Skeletal muscle satellite cell (primary cell): Measurements from ENCODE around the gene PTPN2.

ENCODE experiments used
- H3K27me3 ChIP-seq: 2 replicates; pipeline ENCODE4 v1.7.0; 2013; ENCODE audit warnings: low read length; ENCODE audit not compliant: control insufficient read depth, insufficient read depth
- H3K36me3 ChIP-seq: 2 replicates; pipeline ENCODE4 v1.7.0; 2013; ENCODE audit warnings: mild to moderate bottlenecking, control low read depth, low read length; ENCODE audit not compliant: insufficient read depth
- H3K4me1 ChIP-seq: 2 replicates; pipeline ENCODE4 v1.7.0; 2013; ENCODE audit warnings: low read length; ENCODE audit not compliant: control insufficient read depth, insufficient read depth
- H3K4me2 ChIP-seq: 2 replicates; pipeline ENCODE4 v1.7.0; 2013; ENCODE audit warnings: mild to moderate bottlenecking, low read length
- H3K4me3 ChIP-seq: 2 replicates; pipeline ENCODE4 v1.7.0; 2013; ENCODE audit warnings: low read length
- H3K9ac ChIP-seq: 2 replicates; pipeline ENCODE4 v1.7.0; 2013; ENCODE audit warnings: mild to moderate bottlenecking, low read depth, low read length, moderate library complexity
- H3K9me3 ChIP-seq: replicated peaks from 2 replicates; pipeline ENCODE4 v1.7.0; 2013; ENCODE audit warnings: mild to moderate bottlenecking, control low read depth, low read length

Gene PTPN2

DNA sequence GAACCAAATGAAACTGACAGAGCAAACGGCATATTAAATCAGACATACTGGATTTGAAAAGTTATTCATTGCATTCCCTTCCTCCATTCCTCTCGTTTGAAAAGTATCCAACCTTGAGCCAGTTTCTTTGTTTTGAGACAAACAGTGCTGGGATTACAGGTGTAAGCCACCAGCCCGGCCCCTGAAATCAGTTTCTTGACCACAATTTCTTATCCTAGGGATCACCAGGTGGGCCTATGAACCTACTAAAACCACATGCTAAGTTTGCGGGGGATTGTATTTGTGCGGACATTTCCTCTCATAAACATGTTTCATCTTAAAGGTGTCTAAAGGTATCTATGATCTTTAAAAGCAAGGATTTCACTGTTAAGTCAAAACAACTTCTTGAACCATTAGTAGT lies 11.6 kb downstream of the PTPN2 start:
- Histone ChIP-seq H3K36me3 (no peaks in the 10 kb centered on the region), H3K9ac (no peak overlapping the region), H3K9me3 (no peaks in the 10 kb centered on the region), H3K4me2 (no peak overlapping the region), H3K27me3 (no peaks in the 10 kb centered on the region), H3K4me1 (no peaks in the 10 kb centered on the region), H3K4me3 (no peak overlapping the region)

DNA sequence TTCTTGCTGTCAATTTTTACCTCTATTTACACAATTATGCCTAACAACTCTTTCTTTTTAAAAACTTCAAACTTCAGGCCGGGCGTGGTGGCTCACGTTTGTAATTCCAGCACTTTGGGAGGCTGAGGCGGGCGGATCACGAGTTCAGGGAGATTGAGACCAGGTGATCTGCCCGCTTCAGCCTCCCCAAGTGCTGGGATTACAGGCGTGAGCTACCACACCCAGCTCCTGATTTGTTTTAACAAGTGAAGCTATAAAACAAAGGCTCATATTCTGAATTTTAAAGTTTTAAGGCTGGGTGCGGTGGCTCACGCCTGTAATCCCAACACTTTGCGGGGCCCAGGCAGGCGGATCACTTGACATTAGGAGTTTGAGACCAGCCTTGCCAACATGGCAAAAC lies 15.5 kb downstream of the PTPN2 start:
- H3K4me2 ChIP-seq: no peak overlapping the region
- H3K4me3 ChIP-seq: no peak overlapping the region
- no peaks in the 10 kb centered on the region for H3K9me3 ChIP-seq
- H3K36me3 ChIP-seq: no peaks in the 10 kb centered on the region
- H3K9ac ChIP-seq: no peak overlapping the region
- no peaks in the 10 kb centered on the region for H3K4me1 ChIP-seq
- no peaks in the 10 kb centered on the region for H3K27me3 ChIP-seq

DNA sequence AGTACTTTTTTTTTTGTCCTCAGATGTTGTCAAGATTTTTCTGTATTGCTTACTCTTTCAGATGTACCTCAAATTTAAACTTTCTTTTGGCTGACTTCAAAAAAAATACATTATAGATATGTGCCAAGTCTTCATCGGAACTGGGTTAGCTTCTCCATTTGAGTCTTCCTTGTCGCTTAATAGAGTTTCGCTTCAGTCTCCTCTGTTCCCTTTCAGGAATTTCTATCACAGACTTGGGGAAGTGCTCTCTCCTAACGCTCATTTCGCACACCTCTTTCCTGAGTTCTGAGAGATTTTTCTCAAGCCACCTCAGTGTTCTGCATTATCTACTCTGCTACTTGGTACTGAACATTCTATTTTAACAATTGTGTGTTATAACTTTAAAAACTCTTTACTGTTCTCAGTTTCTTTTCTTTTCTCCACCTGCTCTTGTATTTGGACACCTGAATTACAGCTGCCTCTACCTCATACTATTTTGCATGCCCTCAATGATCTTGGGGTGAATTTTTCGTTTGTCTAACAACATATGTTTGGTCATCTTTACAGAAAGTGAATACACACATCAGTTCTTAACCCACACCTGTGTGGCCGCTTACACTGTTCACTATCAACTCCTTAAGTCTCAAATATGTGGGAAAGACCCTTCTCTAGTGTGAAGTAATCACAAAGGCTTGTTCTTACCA lies 16.5 kb downstream of the PTPN2 start:
- H3K4me1 ChIP-seq: no peaks in the 10 kb centered on the region
- H3K4me2 ChIP-seq: no peak overlapping the region
- no peak overlapping the region for H3K9ac ChIP-seq
- no peaks in the 10 kb centered on the region for H3K9me3 ChIP-seq
- no peaks in the 10 kb centered on the region for H3K27me3 ChIP-seq
- H3K36me3 ChIP-seq: no peaks in the 10 kb centered on the region
- no peak overlapping the region for H3K4me3 ChIP-seq

DNA sequence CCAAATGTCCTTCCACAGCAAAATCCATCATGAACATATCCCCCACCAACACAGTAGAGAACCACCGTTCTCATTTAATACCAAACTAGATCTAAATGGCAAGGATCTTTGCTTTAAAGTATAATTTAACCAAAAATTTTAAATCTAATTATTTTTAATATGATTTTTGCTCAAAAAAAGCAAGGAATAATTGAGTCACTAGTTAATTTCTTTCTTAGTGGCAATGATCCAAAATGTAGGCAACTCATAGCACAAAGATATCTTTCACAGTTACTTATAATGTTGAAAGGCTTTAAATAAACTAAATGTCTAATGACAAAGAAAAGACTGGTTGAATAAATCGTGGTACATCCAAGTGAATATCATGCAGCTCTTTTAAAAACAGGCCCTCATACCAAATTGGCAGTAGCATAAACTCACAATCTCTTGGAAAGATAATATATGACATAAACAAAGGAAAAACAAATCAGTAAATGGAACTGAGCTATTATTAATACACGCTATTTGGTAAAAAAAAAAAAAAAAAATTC lies 20.3 kb downstream of the PTPN2 start:
- Histone ChIP-seq H3K9me3 (no peaks in the 10 kb centered on the region), H3K36me3 (no peaks in the 10 kb centered on the region), H3K27me3 (no peaks in the 10 kb centered on the region), H3K9ac (no peak overlapping the region), H3K4me1 (no peaks in the 10 kb centered on the region), H3K4me2 (no peak overlapping the region), H3K4me3 (no peak overlapping the region)

DNA sequence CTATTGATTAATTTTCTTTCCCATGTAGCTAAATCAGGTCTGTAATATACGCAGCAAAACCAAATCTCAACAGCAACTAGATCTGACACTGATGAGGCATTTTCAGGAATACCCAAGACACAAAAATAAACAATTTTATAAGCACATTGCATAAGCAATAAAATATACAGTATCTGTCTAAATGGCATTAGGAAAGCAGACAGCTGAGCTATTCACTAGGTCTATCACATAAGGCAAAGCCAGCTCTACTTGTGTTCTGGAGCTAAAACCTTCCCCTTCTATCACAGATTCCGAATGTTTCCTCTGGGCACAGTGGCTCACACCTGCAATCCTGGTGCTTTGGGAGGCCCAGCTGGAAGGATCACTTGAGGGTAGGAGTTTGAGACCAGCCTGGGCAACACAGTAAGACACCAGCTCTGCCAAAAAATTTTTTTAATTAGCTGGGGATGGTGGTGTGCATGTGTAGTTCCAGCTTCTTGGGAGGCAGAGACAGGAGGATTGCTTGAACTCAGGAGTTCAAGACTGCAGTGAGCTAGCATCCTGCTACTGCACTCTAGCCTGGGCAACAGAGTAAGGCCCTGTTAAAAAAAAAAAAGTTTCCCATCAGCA lies 21.1 kb downstream of the PTPN2 start:
- Histone ChIP-seq H3K36me3 (no peaks in the 10 kb centered on the region), H3K4me3 (no peak overlapping the region), H3K4me2 (no peak overlapping the region), H3K27me3 (no peaks in the 10 kb centered on the region), H3K9me3 (no peaks in the 10 kb centered on the region), H3K9ac (no peak overlapping the region), H3K4me1 (no peaks in the 10 kb centered on the region)

DNA sequence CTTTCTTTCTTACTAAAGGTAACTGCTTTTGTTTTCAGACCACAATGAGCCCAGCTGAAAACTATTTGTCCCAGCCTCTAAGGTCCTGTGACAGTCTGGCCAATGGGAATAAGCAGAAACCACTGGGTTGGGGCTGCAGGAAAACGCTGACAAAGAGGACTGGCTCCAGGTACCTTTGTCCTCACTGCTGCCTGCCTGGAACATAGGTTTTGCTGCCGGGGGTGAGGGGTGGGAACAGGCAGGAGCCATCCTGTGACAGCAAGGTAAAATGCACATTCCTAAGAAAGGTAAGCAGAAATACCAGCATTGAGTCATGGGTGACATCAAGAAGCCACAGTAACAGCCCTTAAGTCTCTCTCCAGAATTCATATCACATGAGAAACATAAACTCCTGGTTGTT lies 21.6 kb downstream of the PTPN2 start:
- no peaks in the 10 kb centered on the region for H3K9me3 ChIP-seq
- H3K4me1 ChIP-seq: no peaks in the 10 kb centered on the region
- H3K4me3 ChIP-seq: no peak overlapping the region
- no peaks in the 10 kb centered on the region for H3K36me3 ChIP-seq
- H3K9ac ChIP-seq: no peak overlapping the region
- no peak overlapping the region for H3K4me2 ChIP-seq
- no peaks in the 10 kb centered on the region for H3K27me3 ChIP-seq

DNA sequence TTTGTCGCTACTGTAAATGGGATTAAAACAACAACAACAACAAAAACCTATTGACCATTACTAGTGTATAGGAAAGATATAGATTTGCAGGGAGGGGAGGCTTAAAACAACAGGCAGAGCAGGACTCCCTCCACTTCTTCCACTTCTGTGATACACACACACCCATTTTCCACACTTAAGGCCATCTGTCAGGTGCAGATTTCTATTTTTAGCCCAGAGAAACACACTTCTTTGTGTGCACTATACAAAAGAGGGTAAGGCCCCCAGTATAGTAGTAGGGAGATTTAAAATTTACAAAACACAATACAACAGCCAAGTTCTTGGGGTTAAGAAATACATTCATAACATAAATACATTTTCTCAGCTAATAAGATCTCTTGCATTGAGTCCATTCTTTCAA lies 22.4 kb downstream of the PTPN2 start:
- Histone ChIP-seq H3K36me3 (no peaks in the 10 kb centered on the region), H3K4me2 (no peak overlapping the region), H3K4me1 (no peaks in the 10 kb centered on the region), H3K4me3 (no peak overlapping the region), H3K9ac (no peak overlapping the region), H3K9me3 (no peaks in the 10 kb centered on the region), H3K27me3 (no peaks in the 10 kb centered on the region)

DNA sequence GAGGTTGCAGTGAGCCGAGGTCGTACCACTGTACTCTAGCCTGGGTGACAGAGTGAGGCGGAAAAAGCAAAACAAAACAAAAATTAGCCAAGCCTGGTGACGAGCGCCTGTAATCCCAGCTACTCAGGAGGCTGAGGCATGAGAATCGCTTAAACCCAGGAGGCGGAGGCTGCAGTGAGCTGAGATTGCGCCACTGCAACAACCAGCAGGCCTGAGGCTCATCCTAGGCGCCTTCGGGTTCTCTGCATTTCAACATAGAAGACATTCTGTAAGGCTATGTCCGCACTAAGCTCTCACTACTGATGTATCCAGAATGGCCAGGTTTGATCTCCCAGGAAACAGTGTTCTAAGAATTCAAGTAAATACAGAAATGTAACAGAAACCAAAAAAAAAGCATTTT lies 23.5 kb downstream of the PTPN2 start:
- Histone ChIP-seq H3K4me1 (no peaks in the 10 kb centered on the region), H3K36me3 (no peaks in the 10 kb centered on the region)

DNA sequence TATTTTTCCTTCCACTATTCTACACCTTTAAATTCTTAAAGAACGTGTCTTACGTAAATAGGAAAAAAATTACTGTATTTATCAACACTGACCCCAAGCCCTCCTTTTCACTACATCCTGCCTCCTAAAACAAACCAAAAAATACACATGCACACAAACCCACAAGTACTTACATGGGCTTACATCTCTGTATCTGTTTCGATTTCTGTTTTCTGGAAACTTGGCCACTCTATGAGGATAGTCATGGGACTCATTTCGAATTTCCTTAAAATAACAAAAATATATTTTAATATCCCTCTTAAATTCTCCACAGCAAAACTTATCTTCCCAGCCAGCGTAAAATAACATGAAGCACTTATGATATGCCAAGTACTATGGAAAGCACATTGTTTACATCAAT lies 25.0 kb downstream of the PTPN2 start:
- no peaks in the 10 kb centered on the region for H3K9me3 ChIP-seq

More for the DNA sequence above, 23.5 kb downstream of the PTPN2 start:
- H3K9me3 ChIP-seq: no peaks in the 10 kb centered on the region
- no peak overlapping the region for H3K4me3 ChIP-seq
- no peaks in the 10 kb centered on the region for H3K27me3 ChIP-seq
- H3K9ac ChIP-seq: no peak overlapping the region
- no peak overlapping the region for H3K4me2 ChIP-seq

DNA sequence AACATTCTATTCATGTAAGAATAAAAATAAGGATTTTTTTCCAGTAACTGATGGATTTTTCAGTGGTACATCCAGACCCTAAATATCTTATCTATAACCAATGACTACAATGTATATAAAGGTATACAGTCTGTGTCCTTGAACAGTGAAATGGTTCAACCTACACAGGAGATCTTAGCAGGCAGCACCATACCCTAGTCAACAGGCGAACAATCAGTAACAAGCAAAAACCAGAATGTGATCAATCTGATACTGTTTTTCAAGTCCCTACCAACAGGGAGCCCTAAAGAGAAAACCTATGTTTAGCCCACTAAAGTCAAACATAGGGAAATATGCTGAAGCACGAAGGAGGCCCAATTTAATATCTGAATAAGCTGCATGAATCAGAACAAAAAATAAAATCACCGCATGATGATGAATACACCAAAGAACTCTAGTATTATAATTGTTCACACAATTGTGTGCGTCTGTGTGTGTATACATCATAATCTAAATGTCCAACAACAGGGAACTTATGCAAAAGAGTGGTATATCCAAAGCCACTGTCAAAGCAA lies 26.0 kb downstream of the PTPN2 start:
- H3K4me2 ChIP-seq: no peak overlapping the region
- H3K4me3 ChIP-seq: no peak overlapping the region
- no peaks in the 10 kb centered on the region for H3K9me3 ChIP-seq
- no peaks in the 10 kb centered on the region for H3K27me3 ChIP-seq
- no peaks in the 10 kb centered on the region for H3K4me1 ChIP-seq
- H3K36me3 ChIP-seq: no peaks in the 10 kb centered on the region
- no peak overlapping the region for H3K9ac ChIP-seq

More for the DNA sequence above, 25.0 kb downstream of the PTPN2 start:
- Histone ChIP-seq H3K4me1 (no peaks in the 10 kb centered on the region), H3K27me3 (no peaks in the 10 kb centered on the region), H3K4me3 (no peak overlapping the region), H3K36me3 (no peaks in the 10 kb centered on the region), H3K4me2 (no peak overlapping the region), H3K9ac (no peak overlapping the region)

DNA sequence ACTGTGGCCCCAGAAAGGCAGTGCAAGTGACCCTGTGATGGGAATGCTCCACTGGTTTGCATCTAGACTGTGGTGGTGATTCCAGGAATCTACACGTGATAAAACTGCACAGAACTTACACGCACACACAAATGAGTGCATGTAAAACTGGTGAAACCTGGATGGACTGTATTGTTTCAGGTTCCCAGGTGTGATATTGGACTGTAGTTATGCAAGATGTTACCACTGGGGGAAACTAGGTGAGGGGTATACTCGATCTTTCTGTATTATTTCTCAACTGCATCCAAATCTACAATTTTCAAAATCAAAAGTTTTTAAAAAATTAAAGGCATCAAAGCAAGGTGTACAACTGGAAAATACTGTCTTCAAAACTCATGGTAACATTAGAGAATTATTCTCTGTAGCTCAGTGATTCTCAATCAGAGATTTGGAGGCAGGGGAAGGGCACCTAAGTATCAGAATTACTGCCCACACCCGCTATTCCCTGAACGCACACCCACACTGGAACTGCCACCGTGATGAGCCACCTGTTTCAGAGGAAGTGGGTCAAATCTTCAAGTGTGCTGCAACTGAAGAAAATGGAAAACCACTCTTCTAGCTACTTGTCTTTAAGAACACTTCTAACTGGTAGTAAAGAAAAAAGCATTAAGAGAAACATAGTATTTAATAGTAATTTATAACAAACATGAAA lies 26.7 kb downstream of the PTPN2 start:
- no peak overlapping the region for H3K9ac ChIP-seq
- H3K27me3 ChIP-seq: no peaks in the 10 kb centered on the region
- no peak overlapping the region for H3K4me3 ChIP-seq

More for the DNA sequence above, 26.7 kb downstream of the PTPN2 start:
- Histone ChIP-seq H3K4me1 (peaks cover under 1% of the 10 kb centered on the region), H3K4me2 (no peak overlapping the region), H3K36me3 (no peaks in the 10 kb centered on the region), H3K9me3 (no peaks in the 10 kb centered on the region)
